Measurements from ENCODE around the gene GFRA1.

DNA sequence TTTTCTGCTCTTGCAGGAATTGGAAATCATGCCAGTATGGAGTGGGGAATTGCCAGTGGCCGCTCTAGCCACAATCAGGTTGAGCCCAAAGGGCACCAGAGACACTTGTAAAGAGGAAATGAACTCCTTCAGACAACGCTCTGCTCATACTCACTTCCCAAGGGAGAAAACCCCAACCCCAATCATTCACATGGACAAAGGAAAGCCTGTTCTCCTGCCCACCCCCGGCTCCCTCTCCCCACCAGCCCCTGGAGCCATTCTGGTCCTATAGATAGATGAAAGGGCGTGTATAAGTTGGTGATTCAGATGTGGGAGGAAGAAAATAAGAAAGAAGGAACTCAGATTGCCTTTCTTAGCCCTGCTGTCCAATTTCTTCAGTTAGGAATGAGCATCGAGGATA lies 57.4 kb downstream of the GFRA1 start:
- TF ChIP-seq, protein P1, sequence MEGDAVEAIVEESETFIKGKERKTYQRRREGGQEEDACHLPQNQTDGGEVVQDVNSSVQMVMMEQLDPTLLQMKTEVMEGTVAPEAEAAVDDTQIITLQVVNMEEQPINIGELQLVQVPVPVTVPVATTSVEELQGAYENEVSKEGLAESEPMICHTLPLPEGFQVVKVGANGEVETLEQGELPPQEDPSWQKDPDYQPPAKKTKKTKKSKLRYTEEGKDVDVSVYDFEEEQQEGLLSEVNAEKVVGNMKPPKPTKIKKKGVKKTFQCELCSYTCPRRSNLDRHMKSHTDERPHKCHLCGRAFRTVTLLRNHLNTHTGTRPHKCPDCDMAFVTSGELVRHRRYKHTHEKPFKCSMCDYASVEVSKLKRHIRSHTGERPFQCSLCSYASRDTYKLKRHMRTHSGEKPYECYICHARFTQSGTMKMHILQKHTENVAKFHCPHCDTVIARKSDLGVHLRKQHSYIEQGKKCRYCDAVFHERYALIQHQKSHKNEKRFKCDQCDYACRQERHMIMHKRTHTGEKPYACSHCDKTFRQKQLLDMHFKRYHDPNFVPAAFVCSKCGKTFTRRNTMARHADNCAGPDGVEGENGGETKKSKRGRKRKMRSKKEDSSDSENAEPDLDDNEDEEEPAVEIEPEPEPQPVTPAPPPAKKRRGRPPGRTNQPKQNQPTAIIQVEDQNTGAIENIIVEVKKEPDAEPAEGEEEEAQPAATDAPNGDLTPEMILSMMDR (IDR thresholded peaks at IDR 0.05): no peak
- no peak for TF ChIP-seq EZH2 (IDR thresholded peaks at IDR 0.05; ENCODE audit: borderline replicate concordance, insufficient read depth, low read depth, low read length, poor library complexity, severe bottlenecking)

Measured in B cell (primary cell).